IPS-NIHi7 (cell line): ENCODE measurements around the gene DRC1.
A peak's percentile ranks its signal among the peaks of the same experiment; 100 is the strongest.

Source experiments
- DNase-seq: peaks from one replicate; pipeline ENCODE4 v3.0.0; 2012; ENCODE audit warnings: mixed read lengths; ENCODE audit errors: extremely low spot score

The DRC1 gene

GRCh38 chr2:26448651-26449050 lies 46.9 kb downstream of the DRC1 start:
- no peak for DNase-seq

- no peak for DNase-seq
Observed at GRCh38 chr2:26449278-26450030, 47.7 kb downstream of the DRC1 start.

- no peak for DNase-seq
Observed at GRCh38 chr2:26450031-26450635, 48.4 kb downstream of the DRC1 start.

GRCh38 chr2:26451700-26452099 lies 50.0 kb downstream of the DRC1 start:
- no peak for DNase-seq

- no peak for DNase-seq
Observed at GRCh38 chr2:26453421-26454329, 52.0 kb downstream of the DRC1 start.

GRCh38 chr2:26454561-26455001 lies 52.9 kb downstream of the DRC1 start:
- no peak for DNase-seq

- DNase-seq, result no peak
Observed at GRCh38 chr2:26455037-26455669, 53.4 kb downstream of the DRC1 start.

- no peak for DNase-seq
Observed at GRCh38 chr2:26455670-26456439, 54.1 kb downstream of the DRC1 start.

- no peak for DNase-seq
Observed at GRCh38 chr2:26456440-26457250, 54.9 kb downstream of the DRC1 start.

- DNase-seq, result no peak
Observed at GRCh38 chr2:26457251-26457666, 55.5 kb downstream of the DRC1 start.

- DNase-seq, result no peak
Observed at GRCh38 chr2:26457695-26458364, 56.1 kb downstream of the DRC1 start.

GRCh38 chr2:26458365-26459042 lies 56.8 kb downstream of the DRC1 start:
- DNase-seq, result no peak

- no peak for DNase-seq
Observed at GRCh38 chr2:26459991-26460612, 58.4 kb downstream of the DRC1 start.

- DNase-seq, result no peak
Observed at GRCh38 chr2:26460613-26461031, 58.9 kb downstream of the DRC1 start.

- no peak for DNase-seq
Observed at GRCh38 chr2:26461601-26462023, 59.9 kb downstream of the DRC1 start.

- no peak for DNase-seq
Observed at GRCh38 chr2:26462100-26462499, 60.4 kb downstream of the DRC1 start.

- DNase-seq, result peak; percentile 84
Observed at GRCh38 chr2:26462511-26463243, 61.0 kb downstream of the DRC1 start.
